Measurements from ENCODE around the gene AUTS2.

DNA sequence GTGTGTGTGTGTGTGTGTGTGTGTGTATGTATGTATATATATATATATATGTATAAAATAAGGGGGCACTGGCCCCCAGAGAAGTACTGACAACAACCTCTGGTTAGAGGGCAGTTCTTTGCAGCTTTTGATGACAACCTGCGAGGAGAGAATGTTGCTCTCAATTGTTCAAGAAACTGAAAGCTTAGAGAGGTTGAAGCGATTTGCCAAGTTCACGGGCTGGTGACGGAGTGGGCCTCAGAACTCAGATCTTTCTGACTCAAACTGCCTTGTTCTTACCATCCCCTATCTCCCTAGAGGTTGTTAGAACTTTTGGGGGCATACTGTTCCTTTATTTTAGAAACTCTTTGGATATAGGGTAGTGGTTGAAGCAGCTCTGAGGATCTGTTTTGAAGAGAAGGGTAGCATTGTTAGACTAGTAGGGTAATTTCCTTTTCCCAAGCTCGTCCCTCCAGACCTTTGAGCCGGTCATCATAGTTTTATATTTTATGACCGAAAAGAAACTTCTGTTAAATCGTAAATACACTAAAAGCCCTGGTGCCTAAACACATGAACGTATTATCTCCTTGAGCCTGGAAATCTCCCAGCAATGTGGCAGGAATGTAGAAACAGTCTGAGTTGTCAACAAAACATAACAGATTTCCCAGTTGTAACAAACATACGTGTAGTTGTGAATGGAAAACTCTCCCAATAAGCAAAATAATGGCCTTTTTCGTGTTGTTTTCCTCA lies 992.0 kb downstream of the AUTS2 start:
- TF ChIP-seq, protein P1, sequence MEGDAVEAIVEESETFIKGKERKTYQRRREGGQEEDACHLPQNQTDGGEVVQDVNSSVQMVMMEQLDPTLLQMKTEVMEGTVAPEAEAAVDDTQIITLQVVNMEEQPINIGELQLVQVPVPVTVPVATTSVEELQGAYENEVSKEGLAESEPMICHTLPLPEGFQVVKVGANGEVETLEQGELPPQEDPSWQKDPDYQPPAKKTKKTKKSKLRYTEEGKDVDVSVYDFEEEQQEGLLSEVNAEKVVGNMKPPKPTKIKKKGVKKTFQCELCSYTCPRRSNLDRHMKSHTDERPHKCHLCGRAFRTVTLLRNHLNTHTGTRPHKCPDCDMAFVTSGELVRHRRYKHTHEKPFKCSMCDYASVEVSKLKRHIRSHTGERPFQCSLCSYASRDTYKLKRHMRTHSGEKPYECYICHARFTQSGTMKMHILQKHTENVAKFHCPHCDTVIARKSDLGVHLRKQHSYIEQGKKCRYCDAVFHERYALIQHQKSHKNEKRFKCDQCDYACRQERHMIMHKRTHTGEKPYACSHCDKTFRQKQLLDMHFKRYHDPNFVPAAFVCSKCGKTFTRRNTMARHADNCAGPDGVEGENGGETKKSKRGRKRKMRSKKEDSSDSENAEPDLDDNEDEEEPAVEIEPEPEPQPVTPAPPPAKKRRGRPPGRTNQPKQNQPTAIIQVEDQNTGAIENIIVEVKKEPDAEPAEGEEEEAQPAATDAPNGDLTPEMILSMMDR (conservative IDR thresholded peaks at IDR 0.05; ENCODE audit: low read length): no peak
- no peak for TF ChIP-seq EZH2phosphoT487 (IDR thresholded peaks at IDR 0.05; ENCODE audit: borderline replicate concordance)
